Activated CD4-positive, alpha-beta T cell treated with anti-CD3 and anti-CD28 coated beads, Interleukin-2, amount 50 U/mL, for 48 hours (primary cell): Measurements from ENCODE around the gene RUNX1.

Experiments
- DNase-seq, 2 experiments: peaks; one replicate each; pipeline ENCODE4 v3.0.0-alpha.2; 2020

RUNX1 gene

DNA sequence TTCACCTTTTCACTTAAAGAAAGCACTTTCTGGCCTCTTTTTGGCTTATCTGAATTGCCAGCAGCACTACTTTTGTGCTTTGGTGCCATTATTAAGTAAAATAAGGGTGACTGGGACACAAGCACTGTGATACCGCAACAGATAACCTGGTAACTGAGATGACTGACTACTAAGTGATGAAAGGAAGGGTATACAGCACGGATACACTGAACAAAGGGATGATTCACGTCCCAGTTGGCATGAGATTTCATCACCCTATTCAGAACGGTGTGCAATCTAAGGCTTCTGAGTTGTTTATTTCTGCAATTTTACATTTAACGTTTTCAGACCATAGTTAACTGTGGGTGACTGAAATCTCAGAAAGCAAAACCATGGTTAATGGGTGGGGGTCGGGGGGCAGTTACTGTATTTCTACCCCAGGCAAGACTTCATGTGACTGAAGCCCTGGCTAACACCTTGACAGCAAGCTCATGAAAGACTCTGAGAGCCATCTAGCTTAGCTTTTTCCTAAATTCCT lies 277.5 kb downstream of the RUNX1 start:
- no peak for DNase-seq

DNA sequence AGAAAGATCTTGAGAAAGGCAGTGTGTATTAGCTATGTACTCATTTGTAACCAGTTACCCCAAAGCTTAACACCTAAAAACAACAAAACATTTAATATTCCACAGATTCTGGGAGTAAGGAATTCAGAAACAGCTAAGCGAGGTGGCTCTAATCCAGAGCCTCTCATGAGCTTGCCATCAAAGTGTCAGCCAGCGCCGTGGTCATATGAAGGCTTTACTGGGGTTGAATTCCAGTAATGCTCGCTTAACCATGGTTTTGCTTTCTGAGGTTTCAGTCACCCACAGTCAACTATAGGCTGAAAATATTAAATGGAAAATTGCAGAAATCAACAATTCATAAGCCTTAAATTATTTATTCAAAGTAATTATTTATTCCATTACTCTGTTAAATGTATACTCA lies 278.5 kb downstream of the RUNX1 start:
- no peak for DNase-seq

GRCh38 chr21:34768326-34768725 lies 280.8 kb downstream of the RUNX1 start:
- DNase-seq, result no peak

DNA sequence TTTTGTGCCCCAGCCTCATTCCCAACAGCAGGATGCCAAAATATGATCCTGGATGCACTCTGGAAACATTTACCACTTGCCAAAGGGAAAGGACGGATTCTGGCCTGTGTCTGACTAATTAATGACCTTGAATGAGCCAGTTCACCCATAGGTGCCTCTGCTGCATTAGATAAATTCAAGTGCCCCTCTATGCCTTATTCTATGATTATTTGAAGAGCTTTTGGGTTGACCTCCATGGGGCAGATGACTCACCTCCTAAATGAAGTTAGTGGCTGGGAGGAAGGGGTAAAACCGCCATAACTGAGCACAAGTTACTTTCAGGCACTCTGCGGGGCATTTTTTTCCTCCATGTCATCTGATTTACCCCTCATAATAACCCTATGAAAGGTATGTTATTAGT lies 282.2 kb downstream of the RUNX1 start:
- no peak for DNase-seq

DNA sequence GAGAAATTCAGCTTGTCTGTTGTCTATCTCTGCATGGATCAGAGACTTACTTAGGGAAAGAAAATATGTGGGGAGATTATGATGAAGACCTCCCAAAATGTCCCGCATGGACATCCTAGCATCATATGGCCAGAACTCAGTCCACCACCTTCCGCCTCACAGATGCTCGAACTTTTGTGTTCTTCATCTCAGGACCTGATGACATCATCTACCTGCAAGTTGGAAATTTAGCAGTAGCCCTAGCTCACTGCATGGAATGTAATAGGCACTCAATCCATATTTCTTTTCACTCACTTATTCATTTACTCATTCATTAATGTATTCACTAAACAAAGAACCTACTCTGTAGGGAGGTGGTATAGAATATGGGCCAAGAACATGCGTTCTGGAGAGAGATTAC lies 283.5 kb downstream of the RUNX1 start:
- DNase-seq, result no peak

- DNase-seq, result no peak
Observed at GRCh38 chr21:34764715-34765284, 284.3 kb downstream of the RUNX1 start.

DNA sequence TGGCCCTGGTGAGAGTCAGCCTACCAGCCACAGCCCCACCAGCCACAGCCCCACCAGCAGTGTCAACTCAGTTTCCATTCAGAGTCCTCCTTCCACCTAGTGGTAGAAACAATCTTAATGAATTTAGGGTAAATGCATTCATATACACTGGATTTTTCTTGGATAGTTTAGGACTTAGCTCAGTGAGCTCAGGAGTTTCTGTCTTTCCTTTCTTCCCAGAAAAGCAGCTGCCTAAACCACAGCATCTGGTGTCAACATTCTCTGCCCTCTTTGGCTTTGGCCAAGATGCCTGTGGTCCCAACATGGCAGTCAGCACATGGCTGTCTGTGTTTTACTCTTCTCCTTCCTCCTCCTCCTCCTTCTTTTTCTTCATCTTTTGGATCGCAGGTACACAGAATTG lies 286.3 kb downstream of the RUNX1 start:
- DNase-seq, result no peak

- no peak for DNase-seq
Observed at GRCh38 chr21:34761758-34762330, 287.3 kb downstream of the RUNX1 start.

DNA sequence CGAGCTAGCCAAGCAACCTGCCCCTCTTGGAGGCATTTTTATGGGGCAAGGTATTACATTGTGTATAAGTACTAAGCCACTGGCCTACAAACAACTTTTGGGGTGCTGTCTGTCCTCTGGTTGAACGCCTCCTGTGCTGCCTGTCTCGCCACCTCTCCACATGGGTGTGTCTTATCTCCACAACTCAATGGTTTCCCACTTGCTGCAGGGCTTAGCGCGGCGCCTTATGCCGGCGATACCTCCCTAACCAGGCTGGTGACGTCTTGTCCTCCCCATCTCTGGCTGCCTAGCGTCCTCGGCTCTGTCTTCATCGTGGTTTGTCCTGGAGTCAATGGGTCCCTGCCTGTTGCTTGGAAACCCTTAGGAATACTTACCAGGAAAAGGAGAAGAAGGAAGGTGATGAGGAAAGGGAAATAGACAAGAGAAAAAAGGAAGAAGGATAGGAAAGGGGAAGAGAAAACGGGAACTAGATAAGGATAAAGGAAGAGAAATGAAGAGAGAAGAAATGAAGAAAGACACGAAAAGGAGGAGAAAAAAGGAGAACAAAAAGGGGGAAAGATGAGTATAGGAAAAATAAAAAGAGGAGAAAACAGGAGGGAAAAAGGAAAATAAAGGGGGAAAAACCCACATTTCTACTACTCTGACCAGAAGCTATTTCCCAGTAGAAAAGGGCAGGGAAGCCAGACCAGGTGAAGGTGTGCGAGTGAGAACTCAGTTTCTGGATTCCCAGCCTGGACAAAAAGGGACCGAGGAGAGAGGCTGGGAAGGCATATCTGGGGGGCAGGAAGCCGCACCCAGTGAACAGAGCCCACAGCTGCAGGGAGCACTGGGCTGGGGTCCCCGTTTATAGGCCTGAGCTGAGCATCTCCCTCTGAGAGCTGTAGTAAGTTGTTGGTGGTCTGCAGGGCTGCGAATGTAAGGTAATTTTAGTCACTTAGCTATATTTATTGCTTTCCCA lies 294.1 kb downstream of the RUNX1 start:
- DNase-seq, result no peak

- no peak for DNase-seq
Observed at GRCh38 chr21:34748862-34749261, 300.2 kb downstream of the RUNX1 start.

DNA sequence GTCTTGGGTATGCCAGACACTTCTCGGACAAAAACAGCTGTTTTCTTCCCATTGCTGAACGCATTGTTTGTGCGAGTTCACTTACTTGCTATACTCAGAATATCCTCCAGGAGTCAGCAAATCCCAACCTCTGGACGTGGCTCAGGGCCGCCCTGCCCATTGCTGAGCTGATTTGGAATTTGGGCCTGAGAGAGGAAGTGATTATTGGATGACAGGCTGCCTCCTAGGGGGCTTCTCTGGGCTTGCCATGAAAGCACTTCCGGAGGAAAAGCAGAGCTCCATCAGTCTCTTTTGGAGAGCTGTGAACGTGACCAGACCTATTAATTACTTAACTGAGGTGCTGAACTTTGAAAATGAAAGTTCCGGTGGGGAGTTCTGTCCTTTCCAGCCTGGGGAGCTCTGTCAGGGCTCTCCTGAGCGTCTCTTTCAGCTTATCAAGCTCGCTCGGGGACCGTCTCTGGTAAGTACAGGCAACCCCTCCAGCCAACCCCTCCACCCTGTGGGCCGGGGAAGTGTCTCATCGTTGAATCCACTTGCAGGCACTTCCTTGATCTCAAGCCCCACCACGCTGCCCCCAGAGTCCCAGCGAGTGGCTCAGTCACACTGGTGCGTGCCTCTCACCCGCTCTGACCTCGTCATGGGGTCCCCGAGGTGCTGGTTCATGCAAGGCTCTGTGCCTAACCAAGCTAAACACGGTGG lies 303.4 kb downstream of the RUNX1 start:
- DNase-seq, result peak; percentile 54 to 64

DNA sequence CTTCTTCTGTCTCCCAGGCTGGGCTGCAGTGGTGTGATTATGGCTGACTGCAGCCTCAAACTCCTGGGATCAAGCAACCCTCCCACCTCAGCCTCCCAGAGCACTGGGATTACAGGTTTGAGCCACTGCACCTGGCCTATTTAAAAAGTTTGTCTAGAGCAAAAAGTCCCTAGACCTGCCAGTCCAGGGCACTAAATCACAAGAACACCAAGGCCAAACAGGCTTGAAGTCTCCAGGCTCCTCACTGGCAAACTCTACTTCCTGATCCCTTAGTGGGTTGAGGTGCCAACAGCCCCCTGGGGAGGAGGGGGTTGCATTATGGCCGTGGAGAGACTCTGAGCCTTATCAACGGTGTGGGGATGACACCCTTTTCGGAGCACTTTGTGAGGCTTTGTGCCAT lies 304.3 kb downstream of the RUNX1 start:
- DNase-seq, result no peak

DNA sequence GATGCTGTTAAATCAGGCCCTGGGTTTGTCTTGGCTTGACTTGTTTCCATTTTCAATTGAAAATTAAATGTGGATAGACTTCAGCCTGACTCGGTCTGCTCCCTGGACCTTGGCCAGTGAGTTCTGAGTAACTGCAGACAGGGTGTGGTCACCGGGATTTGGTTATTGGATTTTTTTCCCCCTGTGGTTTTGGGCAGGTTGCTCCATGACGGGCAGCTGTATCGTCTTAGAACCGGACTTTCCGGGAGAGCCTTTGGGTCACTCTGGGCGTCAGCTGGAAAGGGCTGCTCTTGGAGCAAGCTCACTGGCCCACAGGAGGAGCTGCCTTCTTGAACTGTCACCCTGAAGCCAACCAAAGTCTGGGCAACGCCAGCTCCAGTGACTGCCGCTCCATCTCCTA lies 305.3 kb downstream of the RUNX1 start:
- no peak for DNase-seq

GRCh38 chr21:34743285-34743684 lies 305.8 kb downstream of the RUNX1 start:
- no peak for DNase-seq

DNA sequence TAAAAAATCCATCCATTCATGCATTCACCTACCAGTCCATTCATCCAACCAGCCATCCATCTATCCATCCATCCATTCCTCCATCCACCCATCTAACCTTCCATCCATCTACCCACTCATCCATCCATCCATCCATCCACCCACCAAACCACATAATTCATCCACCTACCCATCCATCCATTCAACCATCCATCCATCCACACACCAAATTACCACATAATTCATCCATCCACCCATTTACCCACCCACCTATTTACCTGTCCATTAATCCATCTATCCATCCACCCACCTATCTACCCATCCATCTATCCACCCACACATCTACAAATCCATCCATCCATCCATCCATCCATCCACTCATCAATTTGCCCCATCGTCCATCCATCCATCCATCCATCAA lies 308.9 kb downstream of the RUNX1 start:
- DNase-seq, result no peak
